ENCODE results near the gene SLC16A9. TPM values are rescaled to one million over a fixed set of nuclear protein-coding genes. Genes with fewer than 3 reads are reported as not detected.
A peak's percentile ranks its signal among the peaks of the same experiment; 100 is the strongest.

SLC16A9 gene
- total RNA-seq, 6 experiments from 2014 or later: not detected

DNA sequence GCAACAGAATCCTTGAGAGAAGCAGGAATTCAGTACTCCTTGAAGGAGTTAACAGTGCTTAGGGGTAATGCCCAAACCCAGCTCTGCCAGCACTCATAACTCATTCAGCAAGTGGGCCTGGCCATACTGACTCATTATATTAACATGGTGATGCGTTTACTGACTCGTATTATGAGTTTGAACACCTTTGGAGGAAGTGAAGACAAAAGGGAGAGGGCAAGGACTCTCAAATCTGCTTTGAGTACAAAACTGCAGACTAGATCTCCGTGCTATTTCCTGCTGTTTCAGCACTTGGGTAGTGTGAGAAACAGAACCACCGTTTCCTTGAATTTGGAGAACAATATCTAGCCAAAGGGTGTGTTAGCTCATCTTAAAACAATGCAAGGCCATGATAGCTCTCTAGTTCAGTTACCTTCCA lies 30.8 kb downstream of the SLC16A9 start:
- Mint-ChIP-seq H3K9me3 (no peaks in the 10 kb centered on the region; the same call in 1 of the 2 replicates), H3K27me3 (ENCODE audit: insufficient read depth) (no peaks in the 10 kb centered on the region), H3K36me3 (ENCODE audit: low read depth) (no peaks in the 10 kb centered on the region), H3K27ac (no peak overlapping the region), H3K4me3 (no peak overlapping the region), H3K4me1 (ENCODE audit: low read depth) (no peaks in the 10 kb centered on the region)
- TF ChIP-seq, protein P1, sequence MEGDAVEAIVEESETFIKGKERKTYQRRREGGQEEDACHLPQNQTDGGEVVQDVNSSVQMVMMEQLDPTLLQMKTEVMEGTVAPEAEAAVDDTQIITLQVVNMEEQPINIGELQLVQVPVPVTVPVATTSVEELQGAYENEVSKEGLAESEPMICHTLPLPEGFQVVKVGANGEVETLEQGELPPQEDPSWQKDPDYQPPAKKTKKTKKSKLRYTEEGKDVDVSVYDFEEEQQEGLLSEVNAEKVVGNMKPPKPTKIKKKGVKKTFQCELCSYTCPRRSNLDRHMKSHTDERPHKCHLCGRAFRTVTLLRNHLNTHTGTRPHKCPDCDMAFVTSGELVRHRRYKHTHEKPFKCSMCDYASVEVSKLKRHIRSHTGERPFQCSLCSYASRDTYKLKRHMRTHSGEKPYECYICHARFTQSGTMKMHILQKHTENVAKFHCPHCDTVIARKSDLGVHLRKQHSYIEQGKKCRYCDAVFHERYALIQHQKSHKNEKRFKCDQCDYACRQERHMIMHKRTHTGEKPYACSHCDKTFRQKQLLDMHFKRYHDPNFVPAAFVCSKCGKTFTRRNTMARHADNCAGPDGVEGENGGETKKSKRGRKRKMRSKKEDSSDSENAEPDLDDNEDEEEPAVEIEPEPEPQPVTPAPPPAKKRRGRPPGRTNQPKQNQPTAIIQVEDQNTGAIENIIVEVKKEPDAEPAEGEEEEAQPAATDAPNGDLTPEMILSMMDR (IDR thresholded peaks at IDR 0.05): no peak
- no peak for DNase-seq

DNA sequence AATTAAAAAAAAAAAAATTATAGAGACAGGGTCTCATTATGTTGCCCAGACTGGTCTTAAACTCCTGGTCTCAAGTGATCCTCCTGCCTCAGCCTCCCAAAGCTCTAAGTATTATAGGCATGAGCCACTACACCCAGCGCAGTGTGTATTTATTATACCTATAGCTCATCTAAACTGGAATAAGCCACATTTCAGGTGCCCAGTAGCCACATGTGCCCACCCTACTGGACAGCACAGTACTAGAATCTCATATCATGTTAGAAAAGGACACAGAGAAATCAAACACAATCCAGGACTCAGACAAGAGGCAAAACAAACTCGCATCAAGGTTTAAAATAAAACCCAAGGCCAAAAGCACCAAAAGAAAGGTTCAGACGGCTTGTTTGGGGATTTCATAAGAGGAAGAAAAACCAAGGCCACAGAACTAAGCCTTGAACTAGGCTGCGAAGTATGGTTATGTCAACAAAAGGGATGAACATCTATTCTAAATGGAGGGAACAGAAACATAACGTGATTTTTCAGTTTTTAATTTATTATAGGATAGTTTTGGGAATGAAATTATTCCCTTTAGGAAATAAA lies 32.3 kb downstream of the SLC16A9 start:
- DNase-seq: no peak
- TF ChIP-seq, protein P1 (IDR thresholded peaks at IDR 0.05): no peak
- Mint-ChIP-seq H3K4me1 (ENCODE audit: low read depth) (no peaks in the 10 kb centered on the region), H3K36me3 (ENCODE audit: low read depth) (no peaks in the 10 kb centered on the region), H3K9me3 (no peaks in the 10 kb centered on the region; the same call in 1 of the 2 replicates), H3K27ac (no peak overlapping the region), H3K4me3 (no peak overlapping the region), H3K27me3 (ENCODE audit: insufficient read depth) (no peaks in the 10 kb centered on the region)

DNA sequence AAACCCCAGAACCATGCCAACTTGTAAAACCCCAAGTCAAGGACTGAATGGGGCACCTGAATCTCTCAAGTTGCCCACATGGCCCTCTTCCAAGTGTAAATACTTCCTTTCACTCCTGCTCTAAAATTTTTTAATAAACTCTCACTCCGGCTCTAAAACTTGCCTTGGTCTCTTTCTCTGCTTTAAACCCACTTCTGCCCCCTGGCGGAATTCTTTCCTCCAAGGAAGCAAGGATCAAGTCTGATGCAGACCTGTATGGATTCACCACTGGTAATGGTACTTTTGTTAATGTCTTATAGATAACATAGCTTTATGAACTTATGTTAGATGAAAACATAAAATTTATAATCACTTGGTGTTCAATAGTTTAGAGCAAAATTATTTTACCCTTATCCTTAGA lies 33.8 kb downstream of the SLC16A9 start:
- DNase-seq: no peak
- Mint-ChIP-seq H3K4me3 (no peak overlapping the region), H3K36me3 (ENCODE audit: low read depth) (no peaks in the 10 kb centered on the region), H3K27ac (no peak overlapping the region), H3K27me3 (ENCODE audit: insufficient read depth) (no peaks in the 10 kb centered on the region), H3K4me1 (ENCODE audit: low read depth) (no peaks in the 10 kb centered on the region), H3K9me3 (no peaks in the 10 kb centered on the region; the same call in 1 of the 2 replicates)
- TF ChIP-seq, protein P1 (IDR thresholded peaks at IDR 0.05): peak; percentile 47

DNA sequence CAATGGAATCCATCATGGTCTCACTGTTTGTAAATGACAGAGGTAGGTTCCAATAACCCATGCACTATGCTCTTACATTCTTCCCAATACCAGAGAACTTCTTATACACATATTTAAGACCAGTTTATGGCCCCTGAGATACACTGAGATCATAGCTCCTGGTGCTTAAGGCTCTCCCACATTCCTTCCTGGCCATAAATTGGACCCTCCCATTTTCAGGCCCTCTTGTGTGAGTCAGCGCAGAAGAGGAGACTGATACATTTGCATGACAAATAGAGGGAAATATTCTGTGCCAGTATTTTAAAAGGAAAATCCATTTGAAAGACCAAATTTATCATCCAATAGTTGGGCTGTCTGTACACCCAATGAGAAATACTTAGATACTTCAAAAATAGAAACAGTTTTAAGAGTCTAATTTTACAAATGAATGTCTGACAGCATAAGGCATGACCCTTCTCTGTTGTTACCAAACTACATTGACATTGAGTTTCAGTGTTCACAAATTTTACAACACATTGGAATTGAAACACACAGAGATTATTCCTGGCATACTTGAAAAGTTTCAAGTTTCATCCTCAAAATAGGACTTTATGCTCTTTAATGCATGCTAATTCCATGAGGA lies 35.3 kb downstream of the SLC16A9 start:
- TF ChIP-seq, protein P1 (IDR thresholded peaks at IDR 0.05): no peak
- no peak overlapping the region for H3K27ac Mint-ChIP-seq
- no peak for DNase-seq
- H3K27me3 Mint-ChIP-seq (ENCODE audit: insufficient read depth): no peaks in the 10 kb centered on the region
- no peaks in the 10 kb centered on the region for H3K4me1 Mint-ChIP-seq (ENCODE audit: low read depth)
- H3K36me3 Mint-ChIP-seq (ENCODE audit: low read depth): no peaks in the 10 kb centered on the region
- no peaks in the 10 kb centered on the region; the same call in 1 of the 2 replicates for H3K9me3 Mint-ChIP-seq
- H3K4me3 Mint-ChIP-seq: no peak overlapping the region

DNA sequence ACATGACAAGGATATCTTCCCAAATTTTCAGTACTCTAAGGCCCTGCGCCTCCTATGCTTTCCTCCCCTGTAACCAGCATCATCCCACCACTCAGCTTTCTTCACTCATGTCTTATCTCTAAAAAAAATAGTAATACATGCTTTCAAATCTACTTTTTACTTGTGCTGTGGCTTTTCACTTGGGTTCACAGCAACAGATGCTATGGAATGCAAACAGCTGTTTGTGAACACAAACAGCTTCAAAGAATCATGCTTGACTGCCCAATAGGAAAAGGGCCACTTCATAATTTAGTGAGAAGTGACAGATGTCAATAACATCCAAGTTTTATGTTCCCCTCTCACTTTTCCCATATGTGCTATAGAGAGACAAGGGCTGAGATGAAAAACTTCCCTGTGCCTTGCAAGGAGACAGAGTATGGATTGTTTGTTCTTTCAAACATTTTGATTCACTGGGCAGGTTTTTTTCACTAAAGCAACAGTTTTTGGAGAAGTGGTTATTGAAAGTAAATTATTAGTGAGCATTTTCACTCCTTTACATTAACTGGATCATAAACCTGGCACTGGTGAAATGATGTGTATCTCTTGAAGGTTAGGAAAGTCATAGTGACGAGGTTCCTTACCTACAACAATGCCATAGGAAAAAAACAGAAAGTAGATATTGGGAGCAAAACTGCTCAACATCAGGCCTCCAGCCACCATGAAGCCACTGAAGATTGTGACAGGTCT lies 37.3 kb downstream of the SLC16A9 start:
- Mint-ChIP-seq H3K4me1 (ENCODE audit: low read depth) (no peaks in the 10 kb centered on the region), H3K9me3 (peaks cover 8% of the 10 kb centered on the region), H3K27me3 (ENCODE audit: insufficient read depth) (peaks cover 1% of the 10 kb centered on the region; the same call in 1 of the 2 replicates), H3K4me3 (no peak overlapping the region), H3K36me3 (ENCODE audit: low read depth) (no peaks in the 10 kb centered on the region), H3K27ac (no peak overlapping the region)
- TF ChIP-seq, protein P1 (IDR thresholded peaks at IDR 0.05): no peak
- no peak for DNase-seq
